Embryonic facial prominence (tissue), 1 donor: Measurements from ENCODE around the gene MORN3.
"Not testable (repeated sequence)": the region's sequence is repeated elsewhere in the genome, so short reads cannot be mapped to it uniquely, and the experiment has no call there.

Source experiments
- DNase-seq: peaks from one replicate; pipeline ENCODE4 v3.0.0-alpha.2; 2016; ENCODE audit errors: extremely low spot score

The MORN3 gene

GRCh38 chr12:121638298-121639202, 30.9 kb downstream of the MORN3 start:
- DNase-seq, result no peak

- DNase-seq, result no peak
Observed at GRCh38 chr12:121637231-121637914, 32.1 kb downstream of the MORN3 start.

DNA sequence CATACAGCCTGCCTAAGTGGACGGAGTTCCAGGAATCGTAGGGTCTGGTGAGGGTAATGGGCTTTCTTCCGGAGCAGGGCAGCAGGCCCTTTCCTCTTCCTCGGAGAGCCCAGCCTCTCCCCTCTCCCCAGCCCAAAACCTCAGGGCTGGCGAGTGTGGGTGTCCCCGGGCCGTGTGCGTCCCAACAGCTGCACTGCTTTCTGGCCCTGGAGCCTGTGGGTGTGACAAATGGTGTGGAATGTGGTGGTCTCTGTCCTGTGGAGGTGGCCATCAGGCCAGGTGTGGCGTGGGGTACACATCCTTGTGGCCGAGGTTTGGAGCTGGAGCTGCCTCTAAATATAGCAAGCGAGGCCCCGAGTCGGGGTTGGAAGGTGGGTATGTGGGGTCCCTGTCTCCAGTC, 34.6 kb downstream of the MORN3 start:
- no peak for DNase-seq

DNA sequence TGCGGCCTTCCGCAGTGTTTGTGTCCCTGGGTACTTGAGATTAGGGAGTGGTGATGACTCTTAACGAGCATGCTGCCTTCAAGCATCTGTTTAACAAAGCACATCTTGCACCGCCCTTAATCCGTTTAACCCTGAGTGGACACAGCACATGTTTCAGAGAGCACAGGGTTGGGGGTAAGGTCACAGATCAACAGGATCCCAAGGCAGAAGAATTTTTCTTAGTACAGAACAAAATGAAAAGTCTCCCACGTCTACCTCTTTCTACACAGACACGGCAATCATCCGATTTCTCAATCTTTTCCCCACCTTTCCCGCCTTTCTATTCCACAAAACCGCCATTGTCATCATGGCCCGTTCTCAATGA, 35.6 kb downstream of the MORN3 start:
- not testable (repeated sequence) for DNase-seq

DNA sequence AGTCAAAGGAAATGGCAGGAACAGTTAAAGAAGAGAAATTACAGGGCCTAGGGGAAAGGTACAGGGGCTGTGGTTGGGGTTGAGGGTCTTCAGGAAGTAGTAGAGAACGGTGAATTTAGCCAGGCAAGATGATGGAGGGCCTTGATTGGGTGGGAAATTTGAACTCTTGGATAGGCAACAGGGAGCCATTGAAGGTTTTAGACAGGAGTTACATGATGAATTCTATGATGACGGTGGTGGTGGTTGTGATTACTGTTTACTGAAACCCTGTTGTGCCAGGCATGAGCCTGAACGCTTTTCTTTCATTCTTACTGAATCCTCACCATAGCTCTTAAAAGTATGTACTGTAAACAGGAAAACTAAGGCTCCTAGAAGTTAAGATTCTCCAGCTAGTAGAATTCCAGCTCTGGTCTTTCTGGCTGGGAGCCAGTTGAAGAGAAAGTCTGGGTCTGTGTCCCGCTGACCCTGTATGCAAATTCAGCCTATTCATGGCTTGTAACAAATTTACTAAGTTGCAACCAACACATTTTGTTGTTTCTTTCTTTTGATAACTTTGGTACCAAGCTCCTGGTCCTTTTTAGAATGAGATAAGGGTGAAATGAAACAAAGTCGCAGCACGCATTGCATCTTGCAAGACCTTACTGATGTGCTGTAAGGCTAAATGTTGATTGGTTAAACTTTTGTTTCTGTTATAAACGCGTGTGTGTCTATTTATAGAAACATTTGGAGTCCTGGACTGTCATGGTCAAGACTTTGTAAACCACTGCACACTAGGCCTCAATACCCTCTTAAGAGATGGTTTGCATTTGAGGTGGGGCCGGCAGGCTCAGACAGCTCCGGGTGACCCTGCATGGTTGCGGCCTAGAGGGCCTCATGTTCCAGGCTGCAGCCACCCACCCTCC, 37.1 kb downstream of the MORN3 start:
- DNase-seq, result no peak

DNA sequence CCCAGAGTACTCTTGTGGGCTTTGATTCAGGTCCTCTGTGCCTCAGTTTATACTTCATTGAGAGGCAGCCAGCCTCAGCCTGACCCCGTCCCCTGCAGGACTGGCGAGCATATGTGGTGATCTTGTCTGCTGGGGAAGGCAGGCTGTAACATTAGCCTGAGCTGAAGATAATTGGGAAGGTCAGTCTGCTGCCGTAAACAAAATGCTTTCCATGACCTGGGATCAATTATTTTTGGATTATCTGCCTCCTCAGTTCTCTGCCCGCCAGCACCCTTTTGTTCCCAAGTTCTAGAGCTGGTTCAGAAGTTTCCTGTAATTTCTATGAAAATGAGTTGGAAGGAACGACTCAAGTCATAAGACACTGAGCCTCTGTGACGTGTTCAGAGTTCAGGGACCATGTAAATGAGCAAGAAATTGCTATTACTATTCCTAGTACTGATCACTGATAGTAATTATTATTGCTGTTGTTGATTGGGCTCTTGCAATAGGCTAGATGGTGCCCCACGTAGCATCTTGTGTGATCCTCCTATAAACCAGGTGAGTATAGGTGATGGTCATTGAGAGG, 38.6 kb downstream of the MORN3 start:
- DNase-seq, result no peak

- DNase-seq, result no peak
Observed at GRCh38 chr12:121628536-121628935, 40.9 kb downstream of the MORN3 start.

DNA sequence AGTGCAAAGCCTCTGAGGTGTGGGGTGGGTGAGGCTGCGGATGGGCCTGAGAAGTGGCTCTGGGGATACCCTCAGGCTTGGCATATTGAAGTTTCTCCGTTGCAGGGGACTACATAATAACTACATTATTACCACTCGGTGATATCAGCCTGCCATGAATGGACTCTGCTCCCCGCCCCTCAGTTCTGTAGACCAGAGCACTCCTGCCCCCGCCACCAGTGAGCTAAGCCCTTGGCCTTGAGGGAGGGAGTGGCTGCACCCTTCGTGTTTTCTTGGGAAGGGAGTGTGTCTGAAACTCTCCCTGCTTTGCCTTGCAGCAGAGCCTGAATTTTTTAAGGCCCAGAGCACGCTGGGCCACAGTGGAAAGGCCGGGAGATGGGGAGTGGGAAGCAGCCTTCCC, 41.4 kb downstream of the MORN3 start:
- no peak for DNase-seq

DNA sequence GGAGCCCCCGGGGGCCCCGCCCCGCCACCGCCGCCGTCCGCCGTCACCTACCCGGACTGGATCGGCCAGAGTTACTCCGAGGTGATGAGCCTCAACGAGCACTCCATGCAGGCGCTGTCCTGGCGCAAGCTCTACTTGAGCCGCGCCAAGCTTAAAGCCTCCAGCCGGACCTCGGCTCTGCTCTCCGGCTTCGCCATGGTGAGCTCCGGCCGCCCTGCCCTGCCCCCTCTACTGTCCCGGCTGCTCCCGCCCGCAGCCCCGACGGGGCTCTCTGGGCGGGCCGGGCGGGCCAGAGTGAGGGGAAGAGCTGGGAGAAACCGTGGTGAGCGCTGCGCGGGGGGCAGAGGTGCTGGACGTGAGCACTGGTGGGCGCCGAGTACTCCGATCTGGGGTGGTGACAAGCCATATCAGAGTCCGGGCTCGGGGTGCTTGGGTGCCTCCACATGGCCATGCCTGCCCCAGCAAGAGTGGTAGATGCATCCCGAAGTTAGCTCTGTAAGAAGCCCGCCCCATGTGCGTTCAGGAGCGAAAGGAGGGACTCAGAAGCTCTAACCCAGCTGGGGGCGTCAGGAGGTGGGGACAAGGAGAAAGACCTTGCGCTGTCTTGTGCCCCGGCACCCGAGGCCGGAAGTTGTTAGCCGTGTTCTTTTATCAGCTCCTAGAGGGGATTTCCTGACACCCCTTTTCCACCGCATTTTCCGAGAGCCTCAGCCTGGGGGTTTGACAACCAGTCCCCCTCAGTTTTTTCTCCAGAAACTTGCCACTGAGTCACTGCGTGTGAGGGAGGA, 42.4 kb downstream of the MORN3 start:
- DNase-seq, result no peak

- DNase-seq, result peak; percentile 77
Observed at GRCh38 chr12:121626087-121626852, 43.2 kb downstream of the MORN3 start, which contains the start of gene ORAI1. Gene ORAI1 (plus strand): TSS chr12:121626530.

- DNase-seq, result no peak
Observed at GRCh38 chr12:121620333-121620891, 49.0 kb downstream of the MORN3 start.

GRCh38 chr12:121618659-121619233, 50.7 kb downstream of the MORN3 start:
- no peak for DNase-seq

GRCh38 chr12:121614872-121615467, 54.5 kb downstream of the MORN3 start:
- DNase-seq, result no peak

DNA sequence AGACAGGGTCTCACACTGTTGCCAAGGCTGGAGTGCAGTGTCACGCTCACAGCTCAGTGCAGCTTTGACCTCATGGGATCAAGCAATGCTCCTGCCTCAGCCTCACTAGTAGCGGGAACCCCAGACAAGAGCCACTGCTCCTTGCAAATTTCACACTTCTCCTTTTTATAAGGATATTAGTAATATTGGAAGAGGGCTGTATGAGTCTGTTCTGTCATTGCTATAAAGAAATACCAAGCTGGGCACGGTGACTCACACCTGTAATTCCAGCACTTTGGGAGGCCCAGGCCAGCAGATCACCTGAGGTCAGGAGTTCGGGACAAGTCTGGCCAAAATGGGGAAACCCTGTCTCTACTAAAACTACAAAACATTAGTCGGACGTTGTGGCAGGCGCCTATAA, 56.0 kb downstream of the MORN3 start:
- no peak for DNase-seq

- no peak for DNase-seq
Observed at GRCh38 chr12:121611306-121611705, 58.1 kb downstream of the MORN3 start.

- no peak for DNase-seq
Observed at GRCh38 chr12:121610239-121611149, 59.0 kb downstream of the MORN3 start.

DNA sequence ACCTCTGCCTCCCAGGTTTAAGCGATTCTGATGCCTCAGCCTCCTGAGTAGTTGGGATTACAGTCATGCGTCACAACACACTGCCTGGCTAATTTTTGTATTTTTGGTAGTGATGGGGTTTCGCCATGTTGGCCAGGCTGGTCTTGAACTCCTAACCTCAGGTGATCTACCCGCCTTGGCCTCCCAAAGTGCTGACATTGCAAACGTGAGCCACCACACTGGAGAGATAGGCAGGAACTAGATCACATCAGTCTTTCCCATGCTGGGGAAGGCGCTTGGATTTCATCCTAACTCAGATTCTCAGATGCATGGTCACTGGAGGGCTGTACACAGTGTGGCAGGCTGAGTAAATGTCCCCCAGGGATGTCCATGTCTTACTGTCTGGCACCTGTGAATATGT, 61.2 kb downstream of the MORN3 start:
- DNase-seq, result no peak

- no peak for DNase-seq
Observed at GRCh38 chr12:121603581-121603980, 65.9 kb downstream of the MORN3 start.
